Measurements from ENCODE around the gene GRK5. TPM values are rescaled to one million over a fixed set of nuclear protein-coding genes. Genes with fewer than 3 reads are reported as not detected.

Gene GRK5
- total RNA-seq, 1 experiment from 2014 or later = 4.8 TPM

- no TSS peak for BruUV-seq (replicated peaks)
- intact Hi-C loops (cut with micrococcal nuclease; ENCODE audit: unreplicated experiment) = no loop called here
- no peaks in the 10 kb centered on the region for H3K9me3 ChIP-seq (ENCODE audit: insufficient read depth, low read depth)
- H3F3A ChIP-seq (ENCODE audit: insufficient read depth, low read depth) = no peaks in the 10 kb centered on the region
- H3K36me3 ChIP-seq (ENCODE audit: low read depth) = no peaks in the 10 kb centered on the region
- ChIA-PET CTCF (interaction anchor here (0.6 kb wide), 1 partner anchor 233 kb away, joined by 5 read pairs; no protein-coding TSS in a partner anchor), POLR2A (ENCODE audit: unreplicated experiment) (no interaction called here)
- no peaks in the 10 kb centered on the region for H4K20me1 ChIP-seq (ENCODE audit: insufficient read depth)
- no peaks in the 10 kb centered on the region for H3K27me3 ChIP-seq (ENCODE audit: insufficient read depth, low read depth)
- no peak overlapping the region for H2AFZ ChIP-seq
- H3K4me2 ChIP-seq = no peak overlapping the region
- no peak overlapping the region for H3K27ac ChIP-seq
- no peak overlapping the region for H3K4me3 ChIP-seq
- no peak for DNase-seq
- H3K4me1 ChIP-seq (replicated peaks; ENCODE audit: insufficient read depth) = no peaks in the 10 kb centered on the region
- no peaks in the 10 kb centered on the region for H3K9me2 ChIP-seq (ENCODE audit: insufficient read depth)
- no peaks in the 10 kb centered on the region for H3K79me2 ChIP-seq (ENCODE audit: low read depth)
- TF ChIP-seq, protein P1, sequence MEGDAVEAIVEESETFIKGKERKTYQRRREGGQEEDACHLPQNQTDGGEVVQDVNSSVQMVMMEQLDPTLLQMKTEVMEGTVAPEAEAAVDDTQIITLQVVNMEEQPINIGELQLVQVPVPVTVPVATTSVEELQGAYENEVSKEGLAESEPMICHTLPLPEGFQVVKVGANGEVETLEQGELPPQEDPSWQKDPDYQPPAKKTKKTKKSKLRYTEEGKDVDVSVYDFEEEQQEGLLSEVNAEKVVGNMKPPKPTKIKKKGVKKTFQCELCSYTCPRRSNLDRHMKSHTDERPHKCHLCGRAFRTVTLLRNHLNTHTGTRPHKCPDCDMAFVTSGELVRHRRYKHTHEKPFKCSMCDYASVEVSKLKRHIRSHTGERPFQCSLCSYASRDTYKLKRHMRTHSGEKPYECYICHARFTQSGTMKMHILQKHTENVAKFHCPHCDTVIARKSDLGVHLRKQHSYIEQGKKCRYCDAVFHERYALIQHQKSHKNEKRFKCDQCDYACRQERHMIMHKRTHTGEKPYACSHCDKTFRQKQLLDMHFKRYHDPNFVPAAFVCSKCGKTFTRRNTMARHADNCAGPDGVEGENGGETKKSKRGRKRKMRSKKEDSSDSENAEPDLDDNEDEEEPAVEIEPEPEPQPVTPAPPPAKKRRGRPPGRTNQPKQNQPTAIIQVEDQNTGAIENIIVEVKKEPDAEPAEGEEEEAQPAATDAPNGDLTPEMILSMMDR (conservative IDR thresholded peaks at IDR 0.05) = no peak
- TF ChIP-seq EZH2 (IDR thresholded peaks at IDR 0.05; ENCODE audit: low read depth) = no peak
Measured at GRCh38 chr10:119505131-119505551, 297.8 kb downstream of the GRK5 start.

Small RNAs within 50 kb of the gene (microRNA-seq; reads per million reads assigned to microRNA genes)
- gene MIR4681 (ENCODE audit: borderline number of aligned reads, borderline replicate concordance) = not detected

Other genes with a start within 250 kb of the GRK5 start
- 5.2 and 7.2 TPM in 2 replicates for gene NANOS1, start 177.9 kb upstream of the GRK5 start, total RNA-seq (2021)
- gene EIF3A, start 126.8 kb upstream of the GRK5 start, total RNA-seq (2021) = 85.5 and 102 TPM in 2 replicates
- 30.1 and 31.8 TPM in 2 replicates for gene DENND10, start 103.5 kb upstream of the GRK5 start, total RNA-seq (2021)
- 15.4 and 18.3 TPM in 2 replicates for gene SFXN4, start 41.9 kb upstream of the GRK5 start, total RNA-seq (2021)
- gene PRDX3, start 28.8 kb upstream of the GRK5 start, total RNA-seq (2021) = 110 and 144 TPM in 2 replicates

All from PC-9 (cell line).